ENCODE data around the gene DDX6. TPM values are rescaled to one million over a fixed set of nuclear protein-coding genes. Genes with fewer than 3 reads are reported as not detected.
"Not testable (repeated sequence)": the region's sequence is repeated elsewhere in the genome, so short reads cannot be mapped to it uniquely, and the experiment has no call there.

DDX6 gene
- total RNA-seq, 1 donor from 2014 or later: 332 TPM

GRCh38 chr11:118766035-118766434 is 24.9 kb downstream of the DDX6 start:
- H3K9me3 Mint-ChIP-seq: no peaks in the 10 kb centered on the region
- H3K4me3 Mint-ChIP-seq: no peak overlapping the region
- Histone ChIP-seq H3K9me3 (ENCODE audit: low read depth) (no peaks in the 10 kb centered on the region), H3K79me2 (ENCODE audit: low read depth) (peaks cover 83% of the 10 kb centered on the region), H3K27me3 (no peaks in the 10 kb centered on the region), H3K27ac (no peak overlapping the region), H4K20me1 (ENCODE audit: low read depth) (peaks cover 71% of the 10 kb centered on the region), H3K4me3 (no peak overlapping the region), H2AFZ (replicated peaks) (no peak overlapping the region), H3K4me1 (peaks cover 3% of the 10 kb centered on the region), H3K36me3 (peaks cover 27% of the 10 kb centered on the region), H3F3A (ENCODE audit: low read depth) (peaks cover 22% of the 10 kb centered on the region), H3K9ac (no peak overlapping the region), H3K4me2 (no peak overlapping the region)
- TF ChIP-seq CTCF (IDR thresholded peaks at IDR 0.05): no peak
- peaks cover 7% of the 10 kb centered on the region for H3K4me1 Mint-ChIP-seq
- H3K36me3 Mint-ChIP-seq: peaks cover 22% of the 10 kb centered on the region
- H3K27ac Mint-ChIP-seq: no peak overlapping the region
- DNase-seq (ENCODE audit: low spot score): no peak
- no peaks in the 10 kb centered on the region for H3K27me3 Mint-ChIP-seq (ENCODE audit: insufficient read depth, low read depth)

GRCh38 chr11:118765095-118765691 is 25.8 kb downstream of the DDX6 start:
- H3K36me3 Mint-ChIP-seq: peaks cover 22% of the 10 kb centered on the region

GRCh38 chr11:118763041-118763440 is 27.9 kb downstream of the DDX6 start:
- H3K79me2 ChIP-seq (ENCODE audit: low read depth): peaks cover 61% of the 10 kb centered on the region
- no peaks in the 10 kb centered on the region for H3K4me1 ChIP-seq
- Mint-ChIP-seq H3K36me3 (peaks cover 28% of the 10 kb centered on the region), H3K4me3 (no peak overlapping the region), H3K9me3 (no peaks in the 10 kb centered on the region), H3K4me1 (no peaks in the 10 kb centered on the region), H3K27ac (no peak overlapping the region), H3K27me3 (ENCODE audit: insufficient read depth, low read depth) (no peaks in the 10 kb centered on the region)
- peaks cover 43% of the 10 kb centered on the region for H4K20me1 ChIP-seq (ENCODE audit: low read depth)
- no peaks in the 10 kb centered on the region for H3K27me3 ChIP-seq
- H3K27ac ChIP-seq: no peak overlapping the region
- H3K4me3 ChIP-seq: no peak overlapping the region
- peaks cover 29% of the 10 kb centered on the region for H3F3A ChIP-seq (ENCODE audit: low read depth)
- TF ChIP-seq CTCF (IDR thresholded peaks at IDR 0.05) (no peak), EZH2 (IDR thresholded peaks at IDR 0.05) (no peak), EZH2phosphoT487 (IDR thresholded peaks at IDR 0.05) (no peak)
- H2AFZ ChIP-seq (replicated peaks): no peak overlapping the region
- no peak for DNase-seq (ENCODE audit: low spot score)
- H3K36me3 ChIP-seq: peaks cover 33% of the 10 kb centered on the region
- no peak overlapping the region for H3K9ac ChIP-seq
- H3K4me2 ChIP-seq: no peak overlapping the region
- no peaks in the 10 kb centered on the region for H3K9me3 ChIP-seq (ENCODE audit: low read depth)

More at GRCh38 chr11:118765095-118765691, 25.8 kb downstream of the DDX6 start:
- not testable (repeated sequence) for H3K4me1 Mint-ChIP-seq; H3K4me3 Mint-ChIP-seq; H3K27me3 ChIP-seq; H3K9me3 ChIP-seq (ENCODE audit: low read depth); H3K27ac ChIP-seq; DNase-seq (ENCODE audit: low spot score); H2AFZ ChIP-seq (replicated peaks); H3K4me3 ChIP-seq; H3K9me3 Mint-ChIP-seq; H3K4me1 ChIP-seq; H3K9ac ChIP-seq; H3K27me3 Mint-ChIP-seq (ENCODE audit: insufficient read depth, low read depth); H3K4me2 ChIP-seq; H3K27ac Mint-ChIP-seq
- Histone ChIP-seq H3K79me2 (ENCODE audit: low read depth) (peaks cover 75% of the 10 kb centered on the region), H3F3A (ENCODE audit: low read depth) (peaks cover 24% of the 10 kb centered on the region), H4K20me1 (ENCODE audit: low read depth) (peaks cover 65% of the 10 kb centered on the region), H3K36me3 (peaks cover 28% of the 10 kb centered on the region)

GRCh38 chr11:118761981-118762380 is 29.0 kb downstream of the DDX6 start:
- H3K27me3 Mint-ChIP-seq (ENCODE audit: insufficient read depth, low read depth); H3K4me2 ChIP-seq; H3K27ac ChIP-seq; H3K4me1 ChIP-seq; H3K27ac Mint-ChIP-seq; H3K4me3 Mint-ChIP-seq; DNase-seq (ENCODE audit: low spot score); H3K9ac ChIP-seq; H2AFZ ChIP-seq (replicated peaks); H3K9me3 Mint-ChIP-seq; H3K4me3 ChIP-seq; H3K4me1 Mint-ChIP-seq; H3K27me3 ChIP-seq; H3K9me3 ChIP-seq (ENCODE audit: low read depth): not testable (repeated sequence)
- Histone ChIP-seq H3F3A (ENCODE audit: low read depth) (peaks cover 21% of the 10 kb centered on the region), H3K79me2 (ENCODE audit: low read depth) (peaks cover 50% of the 10 kb centered on the region), H4K20me1 (ENCODE audit: low read depth) (peaks cover 33% of the 10 kb centered on the region), H3K36me3 (peaks cover 28% of the 10 kb centered on the region)
- H3K36me3 Mint-ChIP-seq: peaks cover 31% of the 10 kb centered on the region

Measured in neural progenitor cell (in vitro differentiated cells).